ENCODE data around the gene RASL10B.

RASL10B gene

GRCh38 chr17:35766489-35766877 is 35.0 kb downstream of the RASL10B start:
- no peak for DNase-seq

DNA sequence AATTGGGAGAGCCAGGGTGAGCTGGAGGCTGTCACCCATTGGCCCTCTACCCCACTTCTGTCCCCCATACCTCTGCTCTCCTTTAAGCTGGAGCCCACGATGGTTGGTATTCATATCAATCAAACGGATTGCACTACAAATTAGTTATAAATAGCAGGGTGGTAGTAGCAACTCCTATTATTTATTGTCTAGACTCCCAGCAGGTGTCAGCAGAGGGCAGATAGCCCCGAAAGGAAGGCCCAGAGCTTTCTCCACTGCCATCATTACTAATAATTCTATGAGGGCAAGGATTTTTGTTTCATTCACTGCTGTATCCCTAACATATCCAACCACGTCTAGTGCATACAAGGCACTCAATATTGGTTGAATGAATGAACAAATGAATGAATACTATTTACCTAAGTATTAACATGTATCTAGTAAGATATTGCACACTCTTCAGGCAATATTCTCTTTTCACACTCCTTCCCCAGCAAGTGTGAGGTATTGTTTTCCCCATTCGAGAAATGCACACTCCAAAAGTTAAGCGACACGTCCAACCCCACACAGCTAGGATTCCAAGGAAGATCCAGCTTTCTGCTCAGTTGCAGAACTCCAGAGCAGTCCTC is 35.6 kb downstream of the RASL10B start:
- DNase-seq: no peak

- DNase-seq: no peak
Measured at GRCh38 chr17:35768797-35769196, 37.4 kb downstream of the RASL10B start.

DNA sequence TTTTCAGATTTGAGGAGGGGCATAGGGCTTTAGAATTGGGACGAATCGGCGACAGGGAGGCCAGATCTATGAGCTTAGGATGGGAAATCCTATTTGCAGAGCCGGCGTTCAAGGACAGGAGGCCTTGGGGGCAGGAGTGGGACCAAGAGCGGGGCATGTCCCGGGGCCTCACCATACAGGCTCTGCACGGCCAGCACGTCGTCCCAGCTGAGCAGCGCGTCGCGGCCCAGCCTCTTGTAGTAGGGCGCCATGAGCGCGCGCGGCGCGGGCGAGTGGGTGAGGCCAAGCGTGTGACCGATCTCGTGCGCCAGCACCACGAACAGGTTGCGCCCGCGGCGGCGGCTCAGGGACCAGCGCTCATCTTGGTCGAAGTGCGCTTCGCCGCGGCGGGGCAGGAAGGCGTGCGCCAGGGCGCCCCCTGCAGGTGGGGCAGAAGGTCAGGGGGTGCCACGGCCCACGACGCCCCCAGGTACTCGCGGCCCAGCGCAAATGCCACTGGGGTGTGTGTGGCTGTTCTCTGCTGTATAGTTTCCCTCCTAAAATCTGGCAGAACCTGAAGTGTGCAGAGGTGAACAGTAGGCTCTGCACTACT is 38.6 kb downstream of the RASL10B start:
- DNase-seq: no peak

DNA sequence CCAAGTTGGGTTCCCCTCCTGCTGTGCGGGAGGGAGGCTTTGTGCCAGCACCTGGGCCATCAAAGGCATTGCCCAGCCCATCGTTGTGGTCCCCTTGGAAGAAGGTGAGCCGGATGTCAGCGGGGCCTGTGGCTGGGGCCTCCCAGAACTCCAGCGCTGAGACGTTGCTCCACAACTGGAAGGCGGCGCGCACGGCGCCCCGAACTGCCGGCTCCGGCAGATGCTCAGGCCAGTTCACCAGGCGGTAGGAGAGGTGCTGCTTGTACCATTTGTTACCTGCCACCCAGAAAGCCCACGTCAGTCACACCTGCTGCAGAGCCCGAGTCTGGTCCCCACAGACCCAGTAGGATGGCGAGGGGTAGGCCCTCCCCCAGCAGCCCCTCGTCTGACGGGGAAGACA is 41.7 kb downstream of the RASL10B start:
- DNase-seq: no peak

- no peak for DNase-seq
Measured at GRCh38 chr17:35773679-35774425, 42.4 kb downstream of the RASL10B start.

DNA sequence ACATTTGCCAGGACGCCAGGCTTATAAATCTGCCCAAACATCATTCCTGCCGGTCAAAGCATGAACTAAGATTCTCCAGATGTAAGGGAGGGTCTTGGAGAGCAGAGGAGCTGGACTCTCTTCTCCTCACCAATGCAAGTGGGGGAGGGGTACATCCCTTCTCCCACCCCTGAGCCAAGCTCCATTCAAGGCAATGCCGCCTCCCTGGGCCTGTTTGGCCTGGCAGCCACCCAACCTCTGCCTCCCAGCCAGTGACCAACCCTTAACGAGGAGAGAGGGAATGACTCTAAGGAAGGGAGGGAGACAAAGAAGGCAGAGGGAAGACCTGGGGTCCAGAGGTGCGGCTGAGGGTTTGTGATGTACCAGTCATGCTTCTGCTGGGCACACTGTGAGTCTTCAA is 43.1 kb downstream of the RASL10B start:
- no peak for DNase-seq

DNA sequence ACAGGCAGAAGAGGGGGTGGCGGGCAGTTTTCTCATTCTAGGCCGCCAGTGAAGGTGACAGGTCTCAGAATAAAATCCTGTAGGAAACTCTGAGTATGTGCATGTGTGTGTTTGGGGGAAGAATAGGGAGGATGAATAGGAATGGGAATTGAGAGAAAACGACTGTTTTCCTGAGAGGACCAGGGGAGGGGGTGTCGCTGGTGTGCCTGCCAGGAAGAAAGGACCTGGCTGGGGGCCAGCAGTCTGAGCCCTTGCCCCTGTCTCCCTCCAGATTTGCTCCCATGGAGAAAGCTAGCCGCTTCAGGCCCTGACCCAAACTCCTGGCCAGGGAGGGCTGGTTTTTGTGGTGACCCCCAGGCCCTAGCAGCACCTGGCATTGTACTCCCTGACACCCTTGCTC is 43.6 kb downstream of the RASL10B start:
- DNase-seq: no peak

- no peak for DNase-seq
Measured at GRCh38 chr17:35775583-35775982, 44.1 kb downstream of the RASL10B start.

DNA sequence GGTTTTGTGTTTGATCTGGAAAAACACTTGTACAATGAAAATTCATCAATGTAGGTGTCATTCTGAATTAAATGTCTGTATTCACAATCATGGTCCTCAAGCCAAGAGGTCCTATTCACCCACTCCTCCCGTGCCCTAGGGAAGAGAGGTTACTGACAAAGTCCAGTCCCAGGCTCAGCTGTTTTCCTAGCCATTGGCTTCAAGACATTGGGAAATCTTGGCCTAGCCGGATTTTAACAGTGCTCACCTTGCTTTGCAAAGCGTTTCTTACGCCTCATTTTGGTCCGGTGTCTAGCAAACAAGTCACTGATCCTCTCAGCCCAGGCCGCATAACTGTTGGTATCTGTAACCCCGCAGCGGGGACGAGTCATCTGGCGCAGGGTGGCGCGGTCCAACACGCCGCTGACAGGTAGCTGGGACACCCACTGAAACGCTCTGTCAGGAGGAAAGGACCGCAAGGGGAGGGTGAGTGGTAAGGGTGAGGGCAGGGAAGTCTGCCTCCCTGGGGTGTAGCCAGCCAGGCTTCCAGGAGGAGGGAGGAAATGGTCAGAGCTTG is 47.3 kb downstream of the RASL10B start:
- DNase-seq: no peak

- no peak for DNase-seq
Measured at GRCh38 chr17:35780950-35781349, 49.5 kb downstream of the RASL10B start.

DNA sequence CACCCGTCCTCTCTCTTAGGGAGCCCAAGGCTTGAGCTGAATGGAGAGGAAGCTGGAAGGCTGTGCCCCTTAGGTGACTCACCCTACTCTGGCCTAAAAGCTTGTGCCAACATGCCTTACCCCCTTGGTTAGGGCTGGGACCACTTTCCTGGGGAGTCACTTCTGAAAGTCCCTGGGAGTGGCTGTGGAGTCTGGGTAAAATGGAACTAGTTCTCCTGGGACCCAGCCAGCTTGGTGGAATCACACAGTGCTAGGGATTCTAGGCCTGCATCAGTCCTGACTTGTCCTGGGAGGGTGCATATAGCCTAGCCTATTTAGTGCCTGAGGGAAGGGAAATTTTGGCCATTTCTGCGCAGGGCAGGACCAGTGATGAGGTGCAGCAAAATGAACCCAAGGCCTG is 53.5 kb downstream of the RASL10B start:
- no peak for DNase-seq

- DNase-seq: no peak
Measured at GRCh38 chr17:35786941-35787432, 55.5 kb downstream of the RASL10B start.

- DNase-seq: no peak
Measured at GRCh38 chr17:35788477-35789368, 57.3 kb downstream of the RASL10B start.

DNA sequence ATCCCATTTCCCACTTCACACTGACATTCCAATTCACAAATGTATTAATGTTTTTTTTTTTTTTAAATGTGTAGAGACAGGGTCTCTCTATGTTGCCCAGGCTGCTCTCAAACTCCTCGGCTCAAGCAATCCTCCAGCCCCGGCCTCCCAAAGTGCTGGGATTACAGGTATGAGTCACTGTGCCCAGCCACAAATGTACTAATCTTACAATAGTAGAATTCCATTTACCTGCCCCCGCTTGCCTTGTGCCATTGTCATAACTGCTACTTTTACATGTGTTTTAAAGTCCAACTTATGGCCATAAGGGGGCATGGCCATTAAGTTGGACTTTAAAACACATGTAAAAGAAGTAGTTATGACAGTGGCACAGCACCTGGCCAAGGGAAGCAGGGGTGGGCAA is 59.4 kb downstream of the RASL10B start:
- no peak for DNase-seq

DNA sequence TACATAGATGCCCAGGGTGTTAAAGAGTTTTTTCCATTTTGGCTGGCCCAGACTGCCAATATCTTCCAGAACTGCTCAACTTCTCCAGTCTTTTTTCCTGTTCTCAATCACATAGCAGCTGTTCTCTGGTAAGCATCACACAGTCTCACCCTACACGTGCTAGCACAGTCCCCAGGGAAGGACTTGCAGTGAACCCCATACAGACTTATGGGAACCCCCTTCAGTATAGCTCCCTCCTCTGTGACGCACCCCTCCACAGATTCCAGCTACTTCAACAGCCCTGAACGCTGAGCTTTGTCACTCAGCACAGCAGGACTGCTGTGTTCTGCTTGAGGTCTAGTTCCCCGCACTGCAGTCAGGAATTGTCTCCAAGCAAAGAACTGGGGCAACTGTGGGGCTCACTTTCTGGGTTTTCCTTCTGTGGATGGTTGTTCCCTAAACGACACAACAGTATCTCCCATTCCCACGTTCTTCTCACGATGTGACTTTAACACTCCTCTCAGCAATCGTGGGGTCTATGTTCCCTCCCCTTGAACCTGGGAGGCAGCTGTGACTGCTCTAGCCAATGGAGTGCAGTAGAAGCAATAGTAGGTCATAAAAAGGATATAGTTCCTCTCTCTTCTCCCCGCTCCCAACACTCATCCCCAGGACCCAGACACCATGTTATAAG is 60.4 kb downstream of the RASL10B start:
- DNase-seq: no peak
